ENCODE data around the gene SLC6A8.

DNA sequence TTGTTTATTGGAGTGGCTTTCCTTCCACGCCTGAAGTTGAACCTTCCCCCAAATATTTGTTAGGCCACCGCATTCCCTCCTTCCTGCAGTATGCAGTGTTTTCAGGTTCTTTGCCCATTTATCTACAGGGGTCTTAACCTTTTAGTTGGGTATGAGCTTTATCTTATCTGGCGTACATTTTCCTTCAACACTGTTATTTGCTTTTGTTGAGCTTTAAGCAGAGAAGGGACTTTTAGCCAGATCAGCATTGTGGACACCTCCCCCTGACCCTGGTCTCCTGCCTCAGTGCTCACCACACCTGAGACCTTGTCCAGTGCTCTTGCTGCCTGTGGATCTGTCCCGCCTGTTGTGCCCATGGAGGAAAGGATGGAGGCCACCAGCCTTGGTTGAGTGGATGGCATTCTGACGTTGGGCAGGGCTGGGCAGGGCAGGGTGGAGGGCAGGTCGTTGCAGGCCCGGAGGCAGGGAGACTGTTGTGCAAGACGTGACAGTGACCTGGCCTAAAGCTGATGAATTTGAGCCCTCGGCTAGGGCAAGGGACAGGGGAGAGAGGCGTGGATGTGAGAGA, 41.7 kb upstream of the SLC6A8 start:
- no peak for TF ChIP-seq RCOR1 (IDR thresholded peaks at IDR 0.05; ENCODE audit: insufficient replicate concordance, low read length)
- TF ChIP-seq, protein P1, sequence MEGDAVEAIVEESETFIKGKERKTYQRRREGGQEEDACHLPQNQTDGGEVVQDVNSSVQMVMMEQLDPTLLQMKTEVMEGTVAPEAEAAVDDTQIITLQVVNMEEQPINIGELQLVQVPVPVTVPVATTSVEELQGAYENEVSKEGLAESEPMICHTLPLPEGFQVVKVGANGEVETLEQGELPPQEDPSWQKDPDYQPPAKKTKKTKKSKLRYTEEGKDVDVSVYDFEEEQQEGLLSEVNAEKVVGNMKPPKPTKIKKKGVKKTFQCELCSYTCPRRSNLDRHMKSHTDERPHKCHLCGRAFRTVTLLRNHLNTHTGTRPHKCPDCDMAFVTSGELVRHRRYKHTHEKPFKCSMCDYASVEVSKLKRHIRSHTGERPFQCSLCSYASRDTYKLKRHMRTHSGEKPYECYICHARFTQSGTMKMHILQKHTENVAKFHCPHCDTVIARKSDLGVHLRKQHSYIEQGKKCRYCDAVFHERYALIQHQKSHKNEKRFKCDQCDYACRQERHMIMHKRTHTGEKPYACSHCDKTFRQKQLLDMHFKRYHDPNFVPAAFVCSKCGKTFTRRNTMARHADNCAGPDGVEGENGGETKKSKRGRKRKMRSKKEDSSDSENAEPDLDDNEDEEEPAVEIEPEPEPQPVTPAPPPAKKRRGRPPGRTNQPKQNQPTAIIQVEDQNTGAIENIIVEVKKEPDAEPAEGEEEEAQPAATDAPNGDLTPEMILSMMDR (conservative IDR thresholded peaks at IDR 0.05; ENCODE audit: low read depth, low read length): no peak
